Upper lobe of left lung (tissue), 6 donors: ENCODE results near the gene ZHX3. TPM values are rescaled to one million over a fixed set of nuclear protein-coding genes. Genes with fewer than 3 reads are reported as not detected.

Experiments used
- ATAC-seq, 2 donors: fragments of 200-7000 bp; cut with Tn5 transposase; one replicate each; pipeline ENCODE4 v1.9.1; 2022; ENCODE audit warnings: mild to moderate bottlenecking in 2 of 2, moderate library complexity in 2 of 2; ENCODE audit not compliant: low FRiP score in 2 of 2
- DNase-seq, 2 donors: peaks; one replicate each; pipeline ENCODE4 v3.0.0-alpha.2; 2019 to 2020
- H3K27ac ChIP-seq, 4 donors: fragments of 200-600 bp; sonication (generic); one replicate each; pipeline ENCODE4 v1.5.1; 2016 to 2019
- H3K27me3 ChIP-seq, 4 donors: fragments of 200-600 bp; sonication (generic); one replicate each; pipeline ENCODE4 v1.5.1; 2017 to 2019
- H3K36me3 ChIP-seq, 4 donors: fragments of 200-600 bp; sonication (generic); one replicate each; pipeline ENCODE4 v1.5.1; 2016 to 2019
- H3K4me1 ChIP-seq, 4 donors: fragments of 200-600 bp; sonication (generic); one replicate each; pipeline ENCODE4 v1.5.1; 2018 to 2019
- H3K4me3 ChIP-seq, 4 donors: fragments of 200-600 bp; sonication (generic); one replicate each; pipeline ENCODE4 v1.5.1; 2017 to 2019; ENCODE audit warnings: mild to moderate bottlenecking in 2 of 4, moderate library complexity in 1 of 4
- H3K9me3 ChIP-seq, 4 donors: fragments of 200-600 bp; sonication (generic); one replicate each; pipeline ENCODE4 v1.5.1; 2018 to 2019
- EP300 ChIP-seq, 4 donors: sonication (generic); formaldehyde crosslinking; IDR thresholded peaks; one replicate each; pipeline ENCODE4 v1.5.1; 2017; ENCODE audit warnings: antibody characterized with exemption in 4 of 4, control low read depth in 2 of 4
- POLR2A ChIP-seq, 4 donors: fragments of 450-650 bp; IDR thresholded peaks; one replicate each; pipeline ENCODE4 v1.5.1; 2016 to 2017; ENCODE audit warnings: antibody characterized with exemption in 4 of 4, mild to moderate bottlenecking in 2 of 4
- POLR2AphosphoS5 ChIP-seq, 2 donors: sonication (generic); formaldehyde crosslinking; IDR thresholded peaks; one replicate each; pipeline ENCODE4 v1.5.1; 2017; ENCODE audit warnings: antibody characterized with exemption in 2 of 2
- WGBS, 2 donors: methylation state at CpG; one replicate each; pipeline ENCODE4 v1.1.5; 2017 to 2018; 5-methylcytosine and 5-hydroxymethylcytosine counted together
- total RNA-seq, 6 donors: library from RNA; depleted of rRNA in 4 of 6; stranded (reverse); fragments of >200 nt in 4 of 6; gene quantifications; one replicate each; pipeline versions ENCODE4 v1.1.0 to v1.2.1, GENCODE V29; 2016 to 2021
- TF ChIP-seq, protein P1 (sequence below), 6 experiments: fragments of 450-650 bp in 4 of 6; fragments of 200-600 bp in 2 of 6; sonication (generic) in 2 of 6; IDR thresholded peaks; one replicate each; pipeline ENCODE4 v1.5.1; 2016 to 2019; ENCODE audit warnings: antibody characterized with exemption in 6 of 6
- donor health status: DM: no; HTN: no; CAD: no; lungs with moderate emphysema.
- donor health status: DM: no; HTN: yes; CAD: no; lungs with severe emphysema.

The ZHX3 gene
- total RNA-seq, 6 donors from 2014 or later: 30.4 to 57.5 (median 44.9) TPM

DNA sequence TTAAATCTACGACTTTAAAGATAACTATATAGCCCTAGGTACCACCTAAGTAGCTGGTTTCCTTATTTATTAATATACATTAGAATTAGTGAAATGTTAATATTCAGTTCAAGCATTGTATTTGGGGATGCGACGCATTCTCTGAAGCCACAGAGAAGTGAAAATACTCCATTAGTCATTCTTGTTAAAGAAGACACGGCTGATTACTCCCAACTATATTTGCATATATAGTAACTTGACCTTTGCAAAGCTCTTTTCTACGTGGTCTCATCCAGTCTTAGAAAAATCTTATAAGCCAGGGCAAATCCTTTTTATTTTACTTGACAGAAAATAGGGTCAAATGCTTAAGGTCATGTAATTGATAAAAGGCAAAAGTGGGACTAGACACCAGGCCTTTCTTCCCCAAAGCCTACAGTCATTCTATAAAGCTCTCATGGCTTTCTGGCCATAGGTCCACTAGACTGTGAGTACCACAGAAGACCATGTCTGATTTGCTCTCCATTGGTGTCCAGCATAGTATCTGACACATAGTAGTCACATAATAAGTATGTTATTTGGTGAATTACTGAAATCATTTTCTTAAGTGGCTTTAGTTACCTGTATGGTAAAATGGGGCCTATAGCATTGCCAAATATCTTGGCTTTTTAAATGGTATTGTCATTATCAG lies 11.3 kb downstream of the ZHX3 start:
- Histone ChIP-seq H3K4me1 (peaks cover 17 to 21% (median 18%) of the 10 kb centered on the region in 4 donors), H3K36me3 (no peaks in the 10 kb centered on the region), H3K27me3 (no peaks in the 10 kb centered on the region), H3K9me3 (no peaks in the 10 kb centered on the region), H3K27ac (no peak overlapping the region), H3K4me3 (no peak overlapping the region)
- TF ChIP-seq POLR2AphosphoS5 (IDR thresholded peaks at IDR 0.05) (no peak), POLR2A (IDR thresholded peaks at IDR 0.05) (no peak), EP300 (IDR thresholded peaks at IDR 0.05) (no peak)
- TF ChIP-seq, protein P1, sequence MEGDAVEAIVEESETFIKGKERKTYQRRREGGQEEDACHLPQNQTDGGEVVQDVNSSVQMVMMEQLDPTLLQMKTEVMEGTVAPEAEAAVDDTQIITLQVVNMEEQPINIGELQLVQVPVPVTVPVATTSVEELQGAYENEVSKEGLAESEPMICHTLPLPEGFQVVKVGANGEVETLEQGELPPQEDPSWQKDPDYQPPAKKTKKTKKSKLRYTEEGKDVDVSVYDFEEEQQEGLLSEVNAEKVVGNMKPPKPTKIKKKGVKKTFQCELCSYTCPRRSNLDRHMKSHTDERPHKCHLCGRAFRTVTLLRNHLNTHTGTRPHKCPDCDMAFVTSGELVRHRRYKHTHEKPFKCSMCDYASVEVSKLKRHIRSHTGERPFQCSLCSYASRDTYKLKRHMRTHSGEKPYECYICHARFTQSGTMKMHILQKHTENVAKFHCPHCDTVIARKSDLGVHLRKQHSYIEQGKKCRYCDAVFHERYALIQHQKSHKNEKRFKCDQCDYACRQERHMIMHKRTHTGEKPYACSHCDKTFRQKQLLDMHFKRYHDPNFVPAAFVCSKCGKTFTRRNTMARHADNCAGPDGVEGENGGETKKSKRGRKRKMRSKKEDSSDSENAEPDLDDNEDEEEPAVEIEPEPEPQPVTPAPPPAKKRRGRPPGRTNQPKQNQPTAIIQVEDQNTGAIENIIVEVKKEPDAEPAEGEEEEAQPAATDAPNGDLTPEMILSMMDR (IDR thresholded peaks at IDR 0.05): no peak
- WGBS, 2 donors: 85 to 90% methylated on average over 5 of the region's 5 CpGs
- DNase-seq (no peak), ATAC-seq (no peak)

DNA sequence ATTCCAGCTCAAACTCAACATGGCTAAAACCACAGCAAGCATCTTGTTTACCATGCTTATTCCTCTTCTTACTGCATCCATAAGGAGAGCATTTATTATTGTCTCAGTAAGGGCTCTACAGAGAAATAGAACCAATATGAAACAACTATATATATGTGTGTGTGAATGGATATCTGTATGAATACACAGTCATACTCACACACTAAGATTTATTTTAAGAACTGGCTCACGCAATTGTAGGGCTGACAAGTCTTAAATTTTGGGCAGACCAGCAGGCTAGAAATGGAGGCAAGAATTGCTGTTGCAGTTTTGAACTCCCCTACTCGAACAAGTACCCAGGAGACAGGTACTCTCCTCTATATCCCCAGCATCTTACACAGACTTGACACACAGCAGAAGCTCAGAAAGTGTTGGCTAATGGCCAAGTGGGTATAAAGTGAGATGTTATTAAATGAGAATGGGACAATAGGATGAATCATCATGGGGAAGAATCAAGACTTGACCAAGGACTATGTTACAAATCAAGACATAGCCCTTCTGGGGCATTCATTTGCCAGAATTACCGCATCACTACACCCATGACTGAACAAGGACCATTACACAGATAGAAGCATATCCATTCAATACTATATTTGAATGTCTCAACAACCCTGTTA lies 13.0 kb downstream of the ZHX3 start:
- Histone ChIP-seq H3K36me3 (no peaks in the 10 kb centered on the region), H3K4me3 (no peak overlapping the region), H3K4me1 (peaks cover 14 to 27% (median 25%) of the 10 kb centered on the region in 4 donors), H3K27ac (no peak overlapping the region), H3K27me3 (no peaks in the 10 kb centered on the region), H3K9me3 (no peaks in the 10 kb centered on the region)
- 95 to 97% methylated on average over 3 of the region's 3 CpGs for WGBS, 2 donors
- ATAC-seq: no peak
- no peak for TF ChIP-seq POLR2AphosphoS5 (IDR thresholded peaks at IDR 0.05)
- TF ChIP-seq, protein P1 (IDR thresholded peaks at IDR 0.05): no peak
- no peak for TF ChIP-seq EP300 (IDR thresholded peaks at IDR 0.05)
- no peak for TF ChIP-seq POLR2A (IDR thresholded peaks at IDR 0.05)
- no peak for DNase-seq

DNA sequence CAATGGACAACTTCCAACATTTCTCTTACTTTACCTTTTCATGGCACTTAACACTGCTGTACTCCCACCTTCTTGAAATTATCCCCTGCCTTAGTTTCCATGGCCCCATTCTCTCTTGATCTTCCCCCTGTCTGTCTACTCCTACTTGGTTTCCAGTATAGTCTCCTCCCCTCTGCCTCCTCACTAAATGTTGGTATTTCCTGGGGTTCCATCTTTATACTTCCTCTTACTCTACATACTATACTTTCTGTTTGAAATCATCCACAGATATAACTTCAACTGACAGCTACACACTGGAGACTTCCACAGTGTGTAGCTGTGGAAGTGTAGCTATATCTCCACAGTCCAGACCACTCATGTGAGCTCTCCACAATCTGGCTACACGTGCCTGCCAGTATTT lies 13.5 kb downstream of the ZHX3 start:
- H3K4me3 ChIP-seq: no peak overlapping the region
- H3K4me1 ChIP-seq: peaks cover 9 to 25% (median 20%) of the 10 kb centered on the region in 4 donors
- TF ChIP-seq EP300 (IDR thresholded peaks at IDR 0.05) (no peak), POLR2A (IDR thresholded peaks at IDR 0.05) (no peak), POLR2AphosphoS5 (IDR thresholded peaks at IDR 0.05) (no peak)
- TF ChIP-seq, protein P1 (IDR thresholded peaks at IDR 0.05): no peak
- no peak for ATAC-seq
- no peak for DNase-seq
- H3K36me3 ChIP-seq: no peaks in the 10 kb centered on the region
- H3K27me3 ChIP-seq: no peaks in the 10 kb centered on the region
- 70 to 80% methylated on average over 1 of the region's 1 CpG for WGBS, 2 donors
- no peaks in the 10 kb centered on the region for H3K9me3 ChIP-seq
- no peak overlapping the region for H3K27ac ChIP-seq

DNA sequence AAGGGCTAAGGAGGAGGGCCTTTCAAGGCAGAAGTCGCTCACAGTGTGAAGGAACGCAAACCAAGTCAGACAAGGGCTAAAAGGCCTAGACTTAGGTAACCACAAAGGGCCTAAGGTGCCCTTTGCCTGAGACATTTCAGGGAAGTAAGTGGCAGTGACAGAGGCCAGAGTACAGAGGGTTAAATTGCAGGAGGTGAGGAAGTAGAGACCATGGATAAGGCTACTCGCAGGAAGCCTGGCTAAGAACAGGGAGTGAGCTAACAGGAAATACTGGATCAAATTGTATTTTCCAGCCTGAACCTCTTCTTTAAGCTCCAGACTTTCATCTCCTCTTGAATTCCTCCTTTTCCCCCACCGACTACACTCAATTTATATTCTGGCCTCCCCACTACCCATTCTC lies 16.6 kb downstream of the ZHX3 start:
- peak overlapping the region in 1 of 4 donors; percentile 35 for H3K27ac ChIP-seq
- no peaks in the 10 kb centered on the region for H3K36me3 ChIP-seq
- DNase-seq (no peak), ATAC-seq (no peak)
- no peak overlapping the region for H3K4me3 ChIP-seq
- WGBS, 2 donors: 68 to 69% methylated on average over 4 of the region's 4 CpGs
- H3K27me3 ChIP-seq: no peaks in the 10 kb centered on the region
- peaks cover 5 to 15% (median 10%) of the 10 kb centered on the region in 4 donors for H3K4me1 ChIP-seq
- TF ChIP-seq POLR2AphosphoS5 (IDR thresholded peaks at IDR 0.05): no peak
- no peak for TF ChIP-seq EP300 (IDR thresholded peaks at IDR 0.05)
- TF ChIP-seq POLR2A (IDR thresholded peaks at IDR 0.05): no peak
- TF ChIP-seq, protein P1 (IDR thresholded peaks at IDR 0.05): no peak
- no peaks in the 10 kb centered on the region for H3K9me3 ChIP-seq
